ENCODE results near the gene NAA38.
A peak's percentile ranks its signal among the peaks of the same experiment; 100 is the strongest.

Gene NAA38

DNA sequence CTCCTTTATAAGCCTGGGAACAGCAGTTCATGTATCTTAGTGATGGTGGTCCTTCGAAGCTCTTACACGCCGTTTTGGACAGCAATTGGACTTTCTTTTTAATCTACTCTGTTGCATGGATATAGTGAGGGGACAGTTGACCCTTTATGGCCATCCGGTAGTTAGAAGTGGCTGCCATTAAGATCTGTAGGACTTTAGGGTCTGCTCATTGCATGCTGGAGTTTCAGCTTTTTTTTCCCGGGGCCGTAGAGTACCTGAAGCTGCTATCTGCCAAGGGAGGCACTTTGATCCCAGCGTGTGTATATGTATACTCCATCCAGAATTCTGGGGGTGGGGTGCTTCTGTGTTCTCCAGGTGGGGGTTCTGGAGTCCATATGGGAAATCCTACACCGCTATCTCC lies 1.7 kb upstream of the NAA38 start:
- Histone ChIP-seq H3K9me3 (peaks cover 1% of the 10 kb centered on the region), H3K4me1 (ENCODE audit: control insufficient read depth in 1 of 2, insufficient read depth in 1 of 2, low read depth in 1 of 2, low read length in 1 of 2) (peaks cover 41 to 46% of the 10 kb centered on the region in 2 experiments), H3K4me3 (ENCODE audit: low read depth in 1 of 2, low read length in 1 of 2) (peak overlapping the region in 1 of 2 experiments; percentile 94), H3K36me3 (peaks cover 26% of the 10 kb centered on the region), H3K27me3 (no peaks in the 10 kb centered on the region), H3K27ac (peak overlapping the region; percentile 98)
- TF ChIP-seq, protein P1, sequence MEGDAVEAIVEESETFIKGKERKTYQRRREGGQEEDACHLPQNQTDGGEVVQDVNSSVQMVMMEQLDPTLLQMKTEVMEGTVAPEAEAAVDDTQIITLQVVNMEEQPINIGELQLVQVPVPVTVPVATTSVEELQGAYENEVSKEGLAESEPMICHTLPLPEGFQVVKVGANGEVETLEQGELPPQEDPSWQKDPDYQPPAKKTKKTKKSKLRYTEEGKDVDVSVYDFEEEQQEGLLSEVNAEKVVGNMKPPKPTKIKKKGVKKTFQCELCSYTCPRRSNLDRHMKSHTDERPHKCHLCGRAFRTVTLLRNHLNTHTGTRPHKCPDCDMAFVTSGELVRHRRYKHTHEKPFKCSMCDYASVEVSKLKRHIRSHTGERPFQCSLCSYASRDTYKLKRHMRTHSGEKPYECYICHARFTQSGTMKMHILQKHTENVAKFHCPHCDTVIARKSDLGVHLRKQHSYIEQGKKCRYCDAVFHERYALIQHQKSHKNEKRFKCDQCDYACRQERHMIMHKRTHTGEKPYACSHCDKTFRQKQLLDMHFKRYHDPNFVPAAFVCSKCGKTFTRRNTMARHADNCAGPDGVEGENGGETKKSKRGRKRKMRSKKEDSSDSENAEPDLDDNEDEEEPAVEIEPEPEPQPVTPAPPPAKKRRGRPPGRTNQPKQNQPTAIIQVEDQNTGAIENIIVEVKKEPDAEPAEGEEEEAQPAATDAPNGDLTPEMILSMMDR (IDR thresholded peaks at IDR 0.05) = no peak

- TF ChIP-seq, protein P1 (IDR thresholded peaks at IDR 0.05) = peak; percentile 51
- peaks cover 41 to 46% of the 10 kb centered on the region in 2 experiments for H3K4me1 ChIP-seq (ENCODE audit: control insufficient read depth in 1 of 2, insufficient read depth in 1 of 2, low read depth in 1 of 2, low read length in 1 of 2)
- H3K27ac ChIP-seq = peak overlapping the region; percentile 98
- peaks cover 32% of the 10 kb centered on the region for H3K36me3 ChIP-seq
- H3K27me3 ChIP-seq = no peaks in the 10 kb centered on the region
- peak overlapping the region; percentile 78 to 94 for H3K4me3 ChIP-seq (ENCODE audit: low read depth in 1 of 2, low read length in 1 of 2)
- peaks cover 6% of the 10 kb centered on the region for H3K9me3 ChIP-seq
Observed at GRCh38 chr17:7858522-7858810, 1.1 kb upstream of the NAA38 start.

GRCh38 chr17:7857713-7858521 lies 558 bp upstream of the NAA38 start, which contains the start of gene CYB5D1:
Gene CYB5D1 (plus strand): TSS chr17:7858003. CDS start chr17:7858135, 132 bp downstream.
- H3K36me3 ChIP-seq = peaks cover 37% of the 10 kb centered on the region
- H3K4me1 ChIP-seq (ENCODE audit: control insufficient read depth in 1 of 2, insufficient read depth in 1 of 2, low read depth in 1 of 2, low read length in 1 of 2) = peaks cover 41 to 49% of the 10 kb centered on the region in 2 experiments
- H3K27me3 ChIP-seq = no peaks in the 10 kb centered on the region
- TF ChIP-seq, protein P1 (IDR thresholded peaks at IDR 0.05) = no peak
- peak within 1 kb of the TSS; percentile 78 to 94 for H3K4me3 ChIP-seq (ENCODE audit: low read depth in 1 of 2, low read length in 1 of 2)
- H3K27ac ChIP-seq = peak within 1 kb of the TSS; percentile 98
- H3K9me3 ChIP-seq = peaks cover 6% of the 10 kb centered on the region

DNA sequence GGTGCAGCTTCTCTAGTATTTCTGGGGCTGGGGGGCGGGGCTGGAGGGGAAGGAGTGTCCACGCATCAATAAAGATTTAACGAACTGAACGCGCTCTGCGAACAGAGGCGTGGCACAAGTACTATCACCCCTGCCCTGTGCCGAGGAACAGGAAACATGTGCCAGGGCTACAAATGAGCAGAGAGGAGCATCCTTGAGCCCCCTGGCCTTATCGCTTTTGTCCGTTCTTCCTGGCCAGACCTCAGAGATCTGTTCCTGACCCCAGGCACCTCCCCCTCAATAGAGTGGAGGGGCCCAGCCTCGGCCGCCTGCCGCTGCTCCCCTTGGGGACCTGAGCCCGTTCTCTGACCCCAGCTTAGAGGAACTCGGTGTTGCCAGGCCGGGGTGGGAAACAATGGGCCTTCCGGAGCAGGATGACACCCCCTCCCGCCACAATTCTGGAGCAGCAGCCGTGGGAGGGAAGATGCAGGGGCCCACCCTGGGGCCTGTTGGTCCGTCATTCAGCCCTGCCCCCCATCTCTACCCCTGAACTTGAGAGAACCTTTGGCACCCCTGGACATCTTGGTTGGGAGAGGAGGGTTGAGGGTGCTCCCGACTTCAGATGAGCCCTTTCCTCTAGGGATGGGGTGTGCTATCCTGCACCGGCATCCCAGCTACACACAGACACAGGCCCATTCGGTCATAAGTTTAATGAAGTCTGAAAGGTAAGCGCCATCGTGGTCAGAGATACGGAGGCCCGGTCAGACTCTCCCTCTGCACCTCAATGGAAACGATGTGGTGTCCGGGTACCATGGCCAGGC lies 1.1 kb downstream of the NAA38 start:
- Histone ChIP-seq H3K4me3 (ENCODE audit: low read depth in 1 of 2, low read length in 1 of 2) (peak overlapping the region; percentile 78 to 94), H3K4me1 (ENCODE audit: control insufficient read depth in 1 of 2, insufficient read depth in 1 of 2, low read depth in 1 of 2, low read length in 1 of 2) (peaks cover 58 to 66% of the 10 kb centered on the region in 2 experiments), H3K27me3 (no peaks in the 10 kb centered on the region), H3K36me3 (peaks cover 54% of the 10 kb centered on the region), H3K27ac (peak overlapping the region; percentile 98), H3K9me3 (peaks cover 6% of the 10 kb centered on the region)
- TF ChIP-seq, protein P1 (IDR thresholded peaks at IDR 0.05) = no peak

DNA sequence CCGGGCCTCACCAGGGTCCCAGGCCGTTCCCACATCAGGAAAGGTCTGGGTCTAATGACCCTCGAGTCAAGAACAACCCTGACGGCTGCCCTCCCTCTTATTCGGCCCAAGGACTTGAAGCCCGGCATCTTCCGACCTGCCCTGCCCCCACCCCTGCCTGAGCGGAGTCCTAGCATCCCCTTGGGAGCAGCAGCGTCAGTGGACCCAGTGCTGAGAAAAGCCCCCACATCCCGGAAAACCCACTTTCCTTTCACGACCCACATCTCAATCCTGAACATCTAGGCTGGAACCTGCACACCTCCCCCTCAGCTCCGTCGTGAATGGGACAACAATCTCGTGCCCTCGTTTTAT lies 1.7 kb downstream of the NAA38 start:
- H3K27me3 ChIP-seq = no peaks in the 10 kb centered on the region
- peaks cover 64 to 72% of the 10 kb centered on the region in 2 experiments for H3K4me1 ChIP-seq (ENCODE audit: control insufficient read depth in 1 of 2, insufficient read depth in 1 of 2, low read depth in 1 of 2, low read length in 1 of 2)
- H3K27ac ChIP-seq = peak overlapping the region; percentile 98
- H3K9me3 ChIP-seq = peaks cover 11% of the 10 kb centered on the region
- H3K36me3 ChIP-seq = peaks cover 60% of the 10 kb centered on the region
- TF ChIP-seq, protein P1 (IDR thresholded peaks at IDR 0.05) = no peak
- peak overlapping the region; percentile 78 to 94 for H3K4me3 ChIP-seq (ENCODE audit: low read depth in 1 of 2, low read length in 1 of 2)

Data from neutrophil (primary cell).